Breast epithelium (tissue), 4 donors: Measurements from ENCODE around the gene PDGFD. TPM values are rescaled to one million over a fixed set of nuclear protein-coding genes. Genes with fewer than 3 reads are reported as not detected.
A peak's percentile ranks its signal among the peaks of the same experiment; 100 is the strongest.

Experiments
- DNase-seq, 2 donors: peaks; one replicate each; pipeline ENCODE4 v3.0.0-alpha.2; 2019; ENCODE audit warnings: low spot score in 2 of 2
- H3K27ac ChIP-seq, 2 donors: fragments of 200-600 bp; sonication (generic) in 1 of 2; one replicate each; pipeline ENCODE4 v1.5.1; 2016 to 2019; ENCODE audit warnings: mild to moderate bottlenecking in 1 of 2
- H3K27me3 ChIP-seq, 2 donors: fragments of 200-600 bp; sonication (generic) in 1 of 2; one replicate each; pipeline versions ENCODE4 v1.5.1 to v1.6.0; 2017 to 2019; ENCODE audit warnings: control low read depth in 1 of 2, mild to moderate bottlenecking in 1 of 2
- H3K36me3 ChIP-seq: fragments of 200-600 bp; one replicate; pipeline ENCODE4 v1.5.1; 2019
- H3K4me1 ChIP-seq, 2 donors: fragments of 200-600 bp; sonication (generic); one replicate each; pipeline ENCODE4 v1.5.1; 2016 to 2019; ENCODE audit warnings: control low read depth in 1 of 2
- H3K4me3 ChIP-seq, 3 donors: fragments of 200-600 bp; sonication (generic); 1 replicate in 2 of 3; 2 replicates in 1 of 3; pipeline ENCODE4 v1.5.1; 2016 to 2019; ENCODE audit warnings: mild to moderate bottlenecking in 3 of 3, moderate library complexity in 2 of 3
- H3K9me3 ChIP-seq, 2 donors: fragments of 200-600 bp; sonication (generic) in 1 of 2; one replicate each; pipeline ENCODE4 v1.5.1; 2016 to 2019; ENCODE audit warnings: control low read depth in 1 of 2
- CTCF ChIP-seq, 3 donors: fragments of 450-650 bp; IDR thresholded peaks; one replicate each; pipeline ENCODE4 v1.5.1; 2016 to 2017; ENCODE audit warnings: antibody characterized with exemption in 3 of 3, mild to moderate bottlenecking in 3 of 3, moderate library complexity in 3 of 3
- POLR2A ChIP-seq: fragments of 450-650 bp; IDR thresholded peaks from one replicate; pipeline ENCODE4 v1.6.1; 2016; ENCODE audit warnings: antibody characterized with exemption, mild to moderate bottlenecking, moderate library complexity
- POLR2AphosphoS5 ChIP-seq, 3 donors: sonication (generic); formaldehyde crosslinking; IDR thresholded peaks; one replicate each; pipeline ENCODE4 v1.6.1; 2017; ENCODE audit warnings: antibody characterized with exemption in 3 of 3
- intact Hi-C: fragments of 100-400 bp; cut with DNase I; formaldehyde crosslinking; loops from one replicate; pipeline ENCODE4 v1.15.1; 2023; ENCODE audit warnings: low total_unique reads
- total RNA-seq, 3 donors: library from RNA; depleted of rRNA; stranded (reverse); fragments of >200 nt; gene quantifications; one replicate each; pipeline ENCODE4 v1.1.0, GENCODE V29; 2016

The PDGFD gene
- total RNA-seq, 3 donors from 2014 or later = 21.8 to 76.0 (median 53.1) TPM

- no peak for TF ChIP-seq CTCF (IDR thresholded peaks at IDR 0.05)
- TF ChIP-seq POLR2A = no peak
- no peak for TF ChIP-seq POLR2AphosphoS5 (IDR thresholded peaks at IDR 0.05)
- no peak for DNase-seq
- intact Hi-C loops = no loop called here
Observed at GRCh38 chr11:104093426-104094280, 70.3 kb downstream of the PDGFD start.

GRCh38 chr11:104092744-104093143, 71.2 kb downstream of the PDGFD start:
- Histone ChIP-seq H3K9me3 (no peaks in the 10 kb centered on the region), H3K36me3 (no peaks in the 10 kb centered on the region), H3K27ac (no peak overlapping the region), H3K4me3 (no peak overlapping the region), H3K4me1 (no peaks in the 10 kb centered on the region), H3K27me3 (no peaks in the 10 kb centered on the region)
- TF ChIP-seq POLR2AphosphoS5 (IDR thresholded peaks at IDR 0.05) (no peak), CTCF (IDR thresholded peaks at IDR 0.05) (no peak), POLR2A (no peak)
- DNase-seq = no peak
- intact Hi-C loops = no loop called here

More at GRCh38 chr11:104093426-104094280, 70.3 kb downstream of the PDGFD start:
- no peaks in the 10 kb centered on the region for H3K36me3 ChIP-seq
- no peaks in the 10 kb centered on the region for H3K9me3 ChIP-seq
- H3K4me3 ChIP-seq = no peak overlapping the region
- H3K4me1 ChIP-seq = no peaks in the 10 kb centered on the region
- no peaks in the 10 kb centered on the region for H3K27me3 ChIP-seq
- peak overlapping the region; percentile 30 to 39 for H3K27ac ChIP-seq

- Histone ChIP-seq H3K27ac (no peak overlapping the region), H3K4me3 (no peak overlapping the region), H3K4me1 (no peaks in the 10 kb centered on the region), H3K9me3 (no peaks in the 10 kb centered on the region), H3K27me3 (no peaks in the 10 kb centered on the region), H3K36me3 (no peaks in the 10 kb centered on the region)
- DNase-seq = no peak
- intact Hi-C loops = no loop called here
- TF ChIP-seq POLR2AphosphoS5 (IDR thresholded peaks at IDR 0.05) (no peak), CTCF (IDR thresholded peaks at IDR 0.05) (no peak), POLR2A (no peak)
Observed at GRCh38 chr11:104091281-104092096, 72.5 kb downstream of the PDGFD start.

GRCh38 chr11:104090767-104091166, 73.2 kb downstream of the PDGFD start:
- Histone ChIP-seq H3K36me3 (no peaks in the 10 kb centered on the region), H3K9me3 (no peaks in the 10 kb centered on the region), H3K4me1 (no peaks in the 10 kb centered on the region), H3K4me3 (no peak overlapping the region), H3K27ac (no peak overlapping the region), H3K27me3 (no peaks in the 10 kb centered on the region)
- TF ChIP-seq CTCF (IDR thresholded peaks at IDR 0.05) (no peak), POLR2A (no peak)
- intact Hi-C loops = no loop called here
- DNase-seq = no peak

GRCh38 chr11:104089481-104089880, 74.5 kb downstream of the PDGFD start:
- intact Hi-C loops = no loop called here
- no peak for TF ChIP-seq POLR2A
- no peak for TF ChIP-seq CTCF (IDR thresholded peaks at IDR 0.05)
- no peak for TF ChIP-seq POLR2AphosphoS5 (IDR thresholded peaks at IDR 0.05)
- Histone ChIP-seq H3K36me3 (no peaks in the 10 kb centered on the region), H3K27me3 (no peaks in the 10 kb centered on the region), H3K4me3 (no peak overlapping the region), H3K9me3 (no peaks in the 10 kb centered on the region), H3K4me1 (no peaks in the 10 kb centered on the region), H3K27ac (no peak overlapping the region)
- no peak for DNase-seq
